HG03565 (cell line): Measurements from ENCODE around the gene GPR155.
"Not testable (repeated sequence)": the region's sequence is repeated elsewhere in the genome, so short reads cannot be mapped to it uniquely, and the experiment has no call there.

Experiments
- ATAC-seq: cut with Tn5 transposase; IDR thresholded peaks from one replicate; pipeline ENCODE4 v1.9.1; 2021; ENCODE audit warnings: mild to moderate bottlenecking, moderate library complexity; ENCODE audit not compliant: unreplicated experiment

GPR155 gene

DNA sequence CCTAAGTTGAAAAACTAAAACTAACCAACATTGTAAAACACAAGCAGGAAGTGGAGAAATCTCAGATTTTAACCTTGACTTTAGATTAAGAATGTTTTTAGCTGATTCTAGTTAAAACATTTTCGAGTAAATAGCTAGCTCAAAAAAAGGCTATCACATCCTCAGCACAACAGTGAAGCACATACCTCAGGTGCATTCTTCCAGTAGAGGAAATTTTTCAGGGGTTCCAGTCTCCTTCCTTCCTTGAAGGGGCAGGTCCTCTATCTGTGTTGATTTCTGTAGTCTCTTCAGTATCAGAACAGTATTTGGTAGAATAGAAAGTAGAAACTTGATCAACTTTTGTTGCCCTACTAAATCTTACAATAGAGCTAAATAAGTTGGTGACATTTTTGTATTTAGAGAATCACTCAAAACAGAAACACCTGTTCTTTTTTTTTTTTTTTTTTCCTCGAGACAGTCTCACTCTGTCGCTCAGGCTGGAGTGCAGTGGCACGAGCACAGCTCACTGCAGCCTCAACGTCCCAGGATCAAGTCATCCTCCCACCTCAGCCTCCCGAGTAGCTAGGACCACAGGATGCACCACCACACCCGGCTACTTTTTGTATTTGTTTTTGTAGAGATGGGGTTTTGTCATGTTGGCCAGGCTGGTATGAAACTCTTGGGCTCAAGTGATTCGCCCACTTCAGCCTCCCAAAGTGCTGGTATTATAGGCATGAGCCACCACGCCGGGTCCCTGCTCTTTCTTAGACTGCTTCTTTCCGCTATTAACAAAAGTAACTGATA lies 6.9 kb upstream of the GPR155 start:
- no peak for ATAC-seq

DNA sequence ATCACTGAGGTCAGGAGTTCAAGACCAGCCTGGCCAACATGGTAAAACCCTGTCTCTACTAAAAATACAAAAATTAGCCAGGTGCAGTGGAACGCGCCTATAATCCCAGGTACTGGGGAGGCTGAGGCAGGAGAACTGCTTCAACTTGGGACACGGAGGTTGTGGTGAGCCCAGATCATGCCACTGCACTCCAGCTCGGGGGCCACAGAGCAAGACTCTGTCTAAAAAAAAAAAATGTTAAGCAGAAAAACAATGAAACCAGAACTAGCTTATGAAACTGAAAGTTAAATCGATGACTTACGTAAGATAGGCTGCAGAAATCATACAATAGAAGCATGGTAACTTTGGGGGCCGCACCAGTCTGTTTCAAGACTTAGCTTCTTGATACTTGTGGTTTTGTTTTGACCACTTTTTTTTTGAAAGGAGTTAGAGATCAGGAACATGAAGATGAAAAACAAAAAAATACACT lies 6.2 kb upstream of the GPR155 start:
- ATAC-seq = peak; percentile 91

DNA sequence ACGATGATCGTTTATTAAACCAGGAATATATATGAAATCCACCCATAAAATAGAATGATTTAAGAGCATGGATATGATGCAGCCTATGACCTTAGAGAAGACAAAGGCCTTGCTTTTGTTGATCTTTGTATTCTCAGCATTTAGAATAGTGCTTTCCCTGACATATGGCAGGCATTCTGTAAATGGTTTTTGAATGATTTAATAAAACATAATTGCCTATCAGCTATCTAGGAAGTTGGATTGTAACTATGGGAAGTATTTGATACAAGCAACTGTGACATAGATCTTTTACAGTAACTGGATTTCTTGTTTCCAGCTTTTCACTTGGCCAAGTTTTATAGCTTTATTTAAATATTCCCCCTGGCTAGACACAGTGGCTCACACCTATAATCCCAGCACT lies 5.1 kb upstream of the GPR155 start:
- ATAC-seq = no peak

DNA sequence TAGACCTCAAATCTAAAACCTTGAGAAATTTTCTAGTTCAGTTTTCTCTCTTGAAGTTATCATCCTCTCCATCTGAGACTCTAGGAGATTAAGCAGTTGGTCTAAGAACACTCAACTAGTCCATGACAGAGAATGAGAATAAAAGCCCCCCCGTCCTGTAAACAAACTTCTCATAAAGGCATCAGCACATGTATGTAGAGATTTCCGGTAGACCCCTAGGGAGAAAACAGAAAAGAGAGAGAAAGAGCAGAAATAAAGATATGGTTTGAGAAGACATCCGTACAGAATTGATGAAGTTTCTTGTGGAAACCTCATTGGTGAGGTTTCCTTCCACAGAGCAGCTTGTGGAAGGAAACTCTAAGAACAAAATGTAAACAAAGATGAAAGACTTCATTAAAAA lies 3.2 kb upstream of the GPR155 start:
- no peak for ATAC-seq

DNA sequence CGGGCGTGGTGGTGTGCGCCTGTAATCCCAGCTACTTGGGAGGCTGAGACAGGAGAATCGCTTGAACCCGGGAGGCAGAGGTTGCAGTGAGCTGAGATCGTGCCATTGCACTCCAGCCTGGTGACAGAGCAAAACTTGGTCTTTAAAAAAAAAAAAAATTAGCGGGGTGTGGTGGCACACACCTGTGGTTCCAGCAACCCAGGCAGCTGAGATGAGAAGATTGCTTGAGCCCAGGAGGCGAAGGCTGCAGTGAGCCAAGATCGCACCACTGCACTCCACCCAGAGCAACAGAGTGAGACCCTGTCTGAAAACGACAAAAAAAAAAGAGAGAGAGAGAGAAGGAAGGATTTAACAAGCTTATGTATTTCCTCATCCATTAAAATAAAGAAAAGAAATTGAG lies 2.7 kb upstream of the GPR155 start:
- not testable (repeated sequence) for ATAC-seq

DNA sequence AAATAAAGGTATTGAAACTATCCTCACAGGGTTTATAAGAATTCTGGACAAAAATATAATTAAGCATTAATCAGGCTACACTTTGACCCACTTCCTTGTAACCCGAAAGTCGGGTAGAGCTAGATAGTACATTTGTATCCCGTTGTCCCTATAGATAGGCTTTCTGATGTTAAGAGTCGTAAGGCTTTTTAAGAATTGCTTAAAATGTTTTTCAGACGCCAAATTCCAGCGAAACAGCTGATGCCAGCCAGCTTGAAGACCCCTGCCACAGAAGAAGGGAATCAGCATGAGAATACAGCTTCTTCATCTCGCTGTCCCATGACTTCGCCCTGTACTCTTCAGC lies 962 bp upstream of the GPR155 start:
- ATAC-seq = no peak

DNA sequence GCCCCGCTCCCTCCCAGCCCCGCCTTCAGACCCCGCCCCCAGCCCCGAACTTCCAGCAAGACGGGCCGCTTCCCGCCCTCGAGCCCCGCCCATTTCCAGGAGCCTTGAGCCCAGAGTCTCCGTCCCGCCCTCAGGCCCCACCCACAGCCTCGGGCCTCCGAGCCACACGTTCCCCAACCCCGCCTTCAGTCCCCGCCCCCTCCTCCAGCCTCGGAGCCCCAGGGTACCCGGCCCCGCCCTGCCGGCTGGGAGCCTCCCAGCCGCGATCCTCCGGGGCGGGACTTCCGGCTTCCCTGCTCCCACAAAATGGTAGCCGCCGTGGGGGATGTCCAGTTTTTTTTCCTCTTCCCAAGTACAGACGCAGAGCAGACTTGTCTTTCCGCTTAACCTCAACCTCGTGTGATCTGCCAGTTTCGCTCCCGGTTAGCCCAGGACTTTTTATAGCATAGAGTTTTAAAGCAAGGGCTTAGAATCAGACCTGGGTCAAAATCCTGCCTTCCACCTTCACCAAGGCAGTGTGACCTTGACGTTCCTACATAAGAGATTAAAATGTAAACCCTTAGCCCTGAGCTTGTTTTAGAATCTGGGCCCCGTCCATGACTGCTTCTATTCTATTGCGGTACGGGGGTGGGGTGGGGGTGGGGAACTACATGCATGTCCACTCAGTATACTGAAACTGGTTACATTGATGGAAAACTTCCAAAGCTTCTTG lies 435 bp upstream of the GPR155 start:
- peak; percentile 70 for ATAC-seq

DNA sequence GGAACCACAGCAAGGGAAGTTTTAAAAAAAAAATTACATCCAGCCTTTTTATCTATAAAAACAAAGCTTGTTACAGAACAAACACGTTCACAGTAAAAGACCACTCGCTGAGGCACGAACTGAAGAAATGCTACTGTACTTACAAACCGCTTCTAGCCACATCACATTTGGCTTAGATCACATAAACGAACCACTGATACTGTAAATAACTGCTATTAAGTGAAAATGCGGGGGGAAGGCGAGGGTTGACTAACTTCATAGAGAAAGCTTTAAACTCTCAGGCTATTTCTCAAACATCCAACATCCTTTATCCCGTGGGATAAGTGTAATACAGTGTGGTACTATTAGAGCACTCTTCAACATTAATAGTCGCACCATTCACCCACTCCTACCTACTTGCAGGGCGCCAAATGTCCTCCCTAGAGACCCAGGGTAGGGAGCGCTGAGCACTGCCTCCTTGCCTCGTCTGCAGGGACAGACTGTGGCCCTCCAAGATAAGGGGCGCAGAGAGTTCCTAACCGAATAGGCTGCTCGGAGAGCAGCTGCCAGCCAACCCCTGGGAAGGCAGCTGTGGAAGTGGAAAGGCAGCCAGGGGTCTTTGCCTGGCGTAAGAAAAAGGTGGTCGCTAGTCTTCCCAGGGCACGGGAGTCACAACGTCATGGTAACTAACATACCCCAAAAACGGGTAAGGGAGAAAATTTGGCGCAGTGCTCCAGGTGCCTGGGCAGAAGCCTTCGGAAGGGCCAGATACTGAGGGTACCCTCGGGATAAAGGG lies 854 bp downstream of the GPR155 start:
- ATAC-seq = peak; percentile 1

DNA sequence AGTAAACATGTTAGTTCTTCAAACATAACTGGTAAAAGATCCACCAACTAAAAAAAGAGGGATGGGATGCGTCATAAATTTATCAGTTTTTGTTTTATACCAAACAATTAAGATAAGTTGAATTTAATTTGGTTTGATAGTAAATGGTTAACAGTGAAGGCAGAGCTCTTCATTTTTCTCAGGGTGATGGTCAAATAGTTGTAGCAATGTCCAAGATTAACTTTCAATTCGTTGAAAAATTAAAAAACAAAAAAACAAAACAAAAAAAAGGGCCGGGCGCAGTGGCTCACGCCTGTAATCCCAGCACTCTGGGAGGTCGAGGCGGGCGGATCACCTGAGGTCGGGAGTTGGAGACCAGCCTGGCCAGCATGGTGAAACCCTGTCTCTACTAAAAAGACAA lies 1.8 kb downstream of the GPR155 start:
- ATAC-seq = not testable (repeated sequence)

DNA sequence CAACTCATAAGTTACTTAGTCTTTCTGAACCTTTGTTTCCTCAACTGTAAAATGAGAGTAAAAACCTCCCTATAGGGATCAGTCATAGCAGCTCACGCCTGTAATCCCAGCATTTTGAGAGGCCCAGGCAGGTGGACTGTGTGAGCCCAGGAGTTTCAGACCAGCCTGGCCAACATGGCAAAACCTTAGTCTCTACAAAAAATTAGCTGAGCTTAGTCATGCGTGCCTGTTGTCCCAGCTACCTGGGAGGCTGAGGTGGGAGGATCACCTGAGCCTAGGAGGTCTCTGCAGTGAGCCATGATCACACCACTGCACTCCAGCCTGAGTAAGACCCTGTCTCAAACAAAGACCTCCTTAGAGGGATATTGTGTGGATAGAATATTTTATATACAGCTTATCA lies 2.3 kb downstream of the GPR155 start:
- no peak for ATAC-seq

DNA sequence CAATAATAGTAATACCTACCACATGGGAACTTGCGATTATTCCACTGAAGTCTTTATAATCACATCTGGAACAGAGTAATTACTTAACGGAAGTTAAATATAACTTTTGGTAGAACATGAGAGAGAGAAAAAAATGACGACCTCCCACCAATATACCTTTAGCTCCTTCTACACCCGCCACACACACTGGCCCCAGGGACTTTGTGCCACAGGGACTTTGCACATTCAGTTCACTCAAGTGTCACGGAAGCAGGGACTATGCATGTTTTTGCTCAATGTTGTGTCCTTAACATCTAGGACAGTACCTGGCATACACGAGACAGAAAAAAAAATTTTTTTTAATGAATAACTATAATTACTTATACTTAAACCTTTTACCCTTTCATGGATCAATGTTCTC lies 4.0 kb downstream of the GPR155 start:
- no peak for ATAC-seq

DNA sequence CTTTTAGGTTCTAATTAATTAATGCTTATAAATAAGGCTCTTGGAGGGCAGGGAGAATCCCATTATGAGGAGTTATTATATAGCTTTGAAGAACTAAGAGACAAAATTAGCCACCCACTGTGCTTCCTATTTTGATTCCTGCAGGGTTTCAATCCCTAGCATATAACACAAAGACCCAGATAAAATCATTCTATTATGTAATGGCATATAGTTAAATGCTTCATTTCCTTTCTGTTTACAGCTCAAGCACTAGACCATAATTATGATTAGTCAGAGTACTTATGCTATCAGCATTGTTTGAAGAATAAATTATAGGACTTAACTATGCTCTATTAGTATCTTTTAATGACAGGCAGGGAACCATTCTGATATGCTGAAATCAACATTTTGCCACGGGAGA lies 9.1 kb downstream of the GPR155 start:
- no peak for ATAC-seq

DNA sequence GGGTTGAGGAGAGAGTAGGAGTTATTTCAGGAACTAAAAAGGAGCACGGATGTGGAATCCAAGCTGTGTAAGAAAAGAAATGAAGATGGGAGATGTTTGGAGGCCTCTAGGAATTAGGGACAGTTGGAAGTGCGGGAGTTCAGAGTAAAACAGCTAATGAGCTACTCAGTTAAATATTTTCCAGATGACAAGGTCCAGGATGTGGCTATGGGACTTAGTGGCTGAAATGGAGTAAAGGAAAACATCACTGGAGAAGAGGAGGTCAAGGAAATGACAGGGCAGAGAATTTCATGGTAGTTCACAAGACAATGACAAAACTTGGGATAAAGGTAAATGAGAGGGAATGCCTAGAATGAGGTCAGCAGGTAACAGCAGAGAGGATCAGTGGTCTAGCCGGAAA lies 13.0 kb downstream of the GPR155 start:
- ATAC-seq = no peak

DNA sequence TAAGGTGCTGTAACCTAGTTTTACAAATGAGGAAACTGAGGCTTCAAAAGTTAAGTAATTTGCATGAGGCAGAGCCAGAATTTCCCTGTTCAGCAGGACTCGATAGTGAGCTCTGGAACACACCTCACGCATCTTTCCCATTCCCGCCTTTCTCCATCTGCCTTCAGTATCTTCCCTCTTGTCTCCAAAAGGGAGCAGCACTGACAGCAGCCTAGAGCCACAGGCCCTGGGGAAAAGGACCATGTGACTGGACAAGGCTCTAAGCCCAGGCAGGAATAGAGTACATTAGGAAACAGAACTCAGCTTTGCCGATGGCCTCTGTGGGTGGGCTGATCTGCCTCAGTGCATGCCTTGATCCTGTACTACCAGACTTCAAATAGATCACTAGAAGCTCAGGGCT lies 21.5 kb downstream of the GPR155 start:
- ATAC-seq = no peak

DNA sequence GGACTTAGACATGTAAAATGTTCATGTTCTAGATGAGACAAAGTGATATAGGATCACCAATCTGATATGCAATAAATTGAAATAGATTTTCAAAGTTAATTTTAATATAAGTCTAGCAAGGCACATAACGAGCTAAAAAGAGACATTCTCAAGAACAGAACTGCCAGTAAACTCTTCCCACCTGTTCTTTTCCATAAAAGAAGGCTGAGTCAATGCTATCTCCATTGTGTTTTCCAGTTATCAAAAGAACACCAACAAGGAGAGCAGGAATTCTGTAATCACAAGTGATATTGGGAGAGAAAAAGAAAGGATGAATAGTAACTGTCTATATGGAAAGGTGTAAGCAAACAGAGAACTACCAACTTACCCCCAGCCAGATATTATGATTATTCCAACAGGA lies 25.6 kb downstream of the GPR155 start:
- no peak for ATAC-seq

DNA sequence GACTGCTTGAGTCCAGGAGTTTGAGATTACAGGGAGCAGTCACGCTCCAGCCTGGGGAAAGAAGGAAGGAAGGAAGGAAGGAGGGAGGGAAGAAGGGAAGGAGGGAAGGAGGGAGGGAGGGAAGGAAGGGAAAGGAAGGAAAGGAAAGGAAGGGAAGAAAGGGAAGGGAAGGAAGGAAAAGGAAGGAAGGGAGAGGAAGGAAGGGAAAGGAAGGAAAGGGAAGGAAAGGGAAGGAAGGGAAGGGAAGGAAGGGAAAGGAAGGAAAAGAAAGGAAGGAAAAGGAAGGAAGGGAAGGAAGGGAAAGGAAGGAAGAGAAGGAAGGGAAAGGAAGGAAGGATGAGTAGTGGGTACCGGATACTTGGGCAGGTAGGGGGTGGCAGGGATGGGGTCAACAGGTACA lies 32.3 kb downstream of the GPR155 start:
- no peak for ATAC-seq

DNA sequence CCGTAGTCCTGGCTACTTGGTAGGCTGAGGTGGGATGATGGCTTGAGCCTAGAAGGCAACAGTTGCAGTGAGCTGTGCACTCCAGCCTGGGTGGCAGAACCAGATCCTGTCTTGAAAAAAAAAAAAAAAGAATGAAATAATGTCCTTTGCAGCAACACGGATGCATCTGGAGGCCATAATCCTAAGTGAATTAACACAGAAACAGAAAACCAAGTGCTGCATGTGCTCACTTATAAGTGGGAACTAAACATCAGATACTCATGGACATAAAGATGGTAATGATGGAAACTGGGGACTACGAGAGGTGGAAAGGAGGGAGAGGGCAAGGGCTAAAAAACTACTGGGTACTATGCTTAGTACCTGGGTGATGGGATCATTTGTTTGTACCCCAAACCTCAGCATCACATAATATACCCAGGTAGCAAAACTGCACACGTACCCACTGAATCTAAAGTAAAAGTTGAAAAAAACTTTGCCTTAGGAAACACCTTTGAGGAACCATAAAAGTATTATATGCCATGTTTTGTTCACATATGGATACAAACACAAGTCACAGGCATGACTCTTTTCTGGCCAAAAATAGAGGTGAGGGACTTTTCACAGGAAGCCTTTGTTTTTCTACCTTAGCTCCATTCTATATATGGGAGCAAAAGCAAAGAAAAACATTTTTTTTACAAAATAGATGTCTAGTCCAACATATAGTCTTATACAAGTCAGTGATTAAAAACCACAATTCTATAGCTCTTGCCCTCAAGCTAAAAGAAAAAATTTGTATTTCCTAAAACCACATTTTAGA lies 36.6 kb downstream of the GPR155 start:
- ATAC-seq = no peak

DNA sequence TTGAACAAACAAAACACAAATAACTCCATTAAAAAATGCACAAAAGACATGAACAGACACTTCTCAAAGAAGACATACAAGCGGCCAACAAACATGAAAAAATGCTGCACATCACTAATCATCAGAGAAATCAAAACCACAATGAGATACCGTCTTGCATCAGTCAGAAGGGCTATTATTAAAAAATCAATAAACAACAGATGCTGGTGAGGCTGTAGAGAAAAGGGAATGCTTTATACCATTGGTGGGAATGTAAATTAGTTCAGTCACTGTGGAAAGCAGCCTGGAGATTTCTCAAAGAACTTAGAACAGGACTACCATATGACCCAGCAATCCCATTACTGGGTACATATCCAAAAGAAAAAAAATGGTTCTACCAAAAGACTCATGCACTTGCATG lies 37.8 kb downstream of the GPR155 start:
- no peak for ATAC-seq

DNA sequence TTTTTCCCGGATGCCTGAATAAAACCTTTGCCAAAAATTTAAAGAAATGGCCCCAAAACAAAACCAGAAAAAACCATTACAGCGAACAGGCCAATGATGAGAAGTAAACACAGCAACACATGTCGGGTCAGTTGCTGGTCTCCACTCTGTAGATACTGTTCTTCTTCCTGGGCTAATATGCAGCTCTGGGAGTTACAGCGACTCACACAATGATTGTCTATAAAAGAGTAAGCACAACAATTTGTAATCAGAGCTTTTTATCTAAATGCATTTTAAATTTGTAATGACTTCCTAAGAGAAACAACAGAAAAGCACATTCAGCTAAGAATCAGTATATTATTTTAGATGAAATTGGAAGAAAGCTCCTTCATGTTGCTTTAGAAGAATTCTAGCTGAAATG lies 40.3 kb downstream of the GPR155 start:
- ATAC-seq = no peak

DNA sequence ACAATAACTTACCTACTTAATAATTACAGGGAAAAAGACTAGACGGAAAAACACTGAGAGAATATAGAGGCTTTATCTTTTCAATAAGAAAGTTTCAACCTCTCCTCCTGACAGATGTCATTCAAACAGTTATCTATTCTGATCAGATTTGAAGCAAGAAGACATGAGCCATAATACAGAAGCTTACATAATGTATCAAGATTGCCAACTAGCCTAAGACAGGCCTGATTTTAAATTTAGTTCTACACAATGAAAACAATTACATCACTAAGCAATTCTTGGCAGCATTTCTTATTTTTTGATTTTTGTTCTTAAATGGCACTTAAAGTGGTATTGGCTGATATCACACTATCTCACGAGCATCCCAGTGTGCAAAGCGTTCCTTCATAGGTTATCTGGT lies 41.6 kb downstream of the GPR155 start:
- ATAC-seq = no peak

DNA sequence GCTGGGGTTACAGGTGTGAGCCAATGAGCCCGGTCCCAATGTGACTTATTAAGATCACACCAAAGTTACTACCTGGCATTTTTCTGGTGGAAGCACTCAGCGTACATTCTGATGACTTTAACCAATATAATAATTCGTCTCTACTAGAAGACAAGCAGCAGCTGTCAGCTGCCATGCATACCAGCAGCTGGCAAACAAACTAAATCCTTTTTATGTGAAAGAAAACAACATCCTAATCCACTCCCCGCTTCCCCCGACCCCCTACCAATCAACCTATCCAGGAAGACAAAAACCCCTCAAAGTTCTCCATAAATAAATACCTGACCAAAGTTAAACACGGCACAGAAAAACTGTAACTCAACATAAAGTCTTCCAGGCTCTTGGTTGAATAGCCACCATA lies 42.1 kb downstream of the GPR155 start:
- ATAC-seq = no peak
